ENCODE data around the gene GUCA2A.

GRCh38 chr1:42133390-42133789 lies 31.2 kb downstream of the GUCA2A start:
- TF ChIP-seq, protein P1, sequence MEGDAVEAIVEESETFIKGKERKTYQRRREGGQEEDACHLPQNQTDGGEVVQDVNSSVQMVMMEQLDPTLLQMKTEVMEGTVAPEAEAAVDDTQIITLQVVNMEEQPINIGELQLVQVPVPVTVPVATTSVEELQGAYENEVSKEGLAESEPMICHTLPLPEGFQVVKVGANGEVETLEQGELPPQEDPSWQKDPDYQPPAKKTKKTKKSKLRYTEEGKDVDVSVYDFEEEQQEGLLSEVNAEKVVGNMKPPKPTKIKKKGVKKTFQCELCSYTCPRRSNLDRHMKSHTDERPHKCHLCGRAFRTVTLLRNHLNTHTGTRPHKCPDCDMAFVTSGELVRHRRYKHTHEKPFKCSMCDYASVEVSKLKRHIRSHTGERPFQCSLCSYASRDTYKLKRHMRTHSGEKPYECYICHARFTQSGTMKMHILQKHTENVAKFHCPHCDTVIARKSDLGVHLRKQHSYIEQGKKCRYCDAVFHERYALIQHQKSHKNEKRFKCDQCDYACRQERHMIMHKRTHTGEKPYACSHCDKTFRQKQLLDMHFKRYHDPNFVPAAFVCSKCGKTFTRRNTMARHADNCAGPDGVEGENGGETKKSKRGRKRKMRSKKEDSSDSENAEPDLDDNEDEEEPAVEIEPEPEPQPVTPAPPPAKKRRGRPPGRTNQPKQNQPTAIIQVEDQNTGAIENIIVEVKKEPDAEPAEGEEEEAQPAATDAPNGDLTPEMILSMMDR (IDR thresholded peaks at IDR 0.05): no peak
- no peak for TF ChIP-seq POLR2AphosphoS5 (IDR thresholded peaks at IDR 0.05)
